SW480 (cell line): Measurements from ENCODE around the gene RNF113B.

Experiments
- DNase-seq: peaks from one replicate; pipeline ENCODE4 v3.0.0-alpha.2; 2016; ENCODE audit warnings: low spot score

Gene RNF113B

GRCh38 chr13:98176777-98177608 is at the start of gene RNF113B:
TSS of gene RNF113B (minus strand) at chr13:98177269. CDS start at chr13:98177236, 33 bp downstream.
- no peak for DNase-seq

GRCh38 chr13:98226496-98226895 is 49.4 kb upstream of the RNF113B start:
- DNase-seq: no peak

- DNase-seq: no peak
Observed at GRCh38 chr13:98225036-98225940, 48.2 kb upstream of the RNF113B start.

- DNase-seq: no peak
Observed at GRCh38 chr13:98224557-98224956, 47.5 kb upstream of the RNF113B start.

- DNase-seq: no peak
Observed at GRCh38 chr13:98223741-98224140, 46.7 kb upstream of the RNF113B start.

- DNase-seq: no peak
Observed at GRCh38 chr13:98222816-98223215, 45.7 kb upstream of the RNF113B start.

GRCh38 chr13:98222081-98222554 is 45.0 kb upstream of the RNF113B start:
- DNase-seq: peak; percentile 13

- DNase-seq: no peak
Observed at GRCh38 chr13:98221234-98221633, 44.2 kb upstream of the RNF113B start.

GRCh38 chr13:98220271-98220791 is 43.3 kb upstream of the RNF113B start:
- DNase-seq: no peak

- DNase-seq: no peak
Observed at GRCh38 chr13:98219685-98220084, 42.6 kb upstream of the RNF113B start.

GRCh38 chr13:98217597-98217996 is 40.5 kb upstream of the RNF113B start:
- no peak for DNase-seq

GRCh38 chr13:98216711-98217285 is 39.7 kb upstream of the RNF113B start:
- DNase-seq: no peak

GRCh38 chr13:98216135-98216565 is 39.1 kb upstream of the RNF113B start:
- no peak for DNase-seq

- DNase-seq: no peak
Observed at GRCh38 chr13:98215508-98215907, 38.4 kb upstream of the RNF113B start.

- no peak for DNase-seq
Observed at GRCh38 chr13:98214707-98215106, 37.6 kb upstream of the RNF113B start.

- DNase-seq: no peak
Observed at GRCh38 chr13:98214008-98214643, 37.1 kb upstream of the RNF113B start.

GRCh38 chr13:98213354-98213753 is 36.3 kb upstream of the RNF113B start:
- no peak for DNase-seq

GRCh38 chr13:98212763-98213162 is 35.7 kb upstream of the RNF113B start:
- no peak for DNase-seq

GRCh38 chr13:98208606-98209005 is 31.5 kb upstream of the RNF113B start:
- DNase-seq: no peak

GRCh38 chr13:98207416-98207815 is 30.3 kb upstream of the RNF113B start:
- no peak for DNase-seq

- no peak for DNase-seq
Observed at GRCh38 chr13:98206946-98207345, 29.9 kb upstream of the RNF113B start.

GRCh38 chr13:98204546-98204945 is 27.5 kb upstream of the RNF113B start:
- DNase-seq: no peak
